Amygdala (tissue), 56 donors: Measurements from ENCODE around the gene SENP1.

ENCODE experiments used
- DNase-seq, 56 donors: peaks; one replicate each; lab custom pipeline; 2025; lab: John Stamatoyannopoulos, UW

Gene SENP1

GRCh38 chr12:48022676-48023385 is 83.0 kb downstream of the SENP1 start:
- DNase-seq = no peak

DNA sequence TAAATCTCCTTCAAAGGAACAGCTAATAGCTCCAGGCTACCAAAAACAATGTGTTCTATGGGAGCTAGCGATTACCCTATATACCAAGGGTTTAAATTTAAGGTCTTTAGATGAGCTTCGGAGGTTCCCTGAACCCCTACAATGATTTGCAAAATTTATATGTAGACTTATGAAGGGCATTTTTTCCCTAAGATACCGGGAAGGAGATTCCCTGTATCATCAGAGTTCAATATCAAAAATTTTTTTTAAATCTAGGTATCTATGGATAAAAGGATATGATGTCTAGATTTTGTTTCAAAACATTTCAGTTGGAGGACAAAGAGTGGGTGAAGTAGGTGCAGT is 83.7 kb downstream of the SENP1 start:
- no peak for DNase-seq

DNA sequence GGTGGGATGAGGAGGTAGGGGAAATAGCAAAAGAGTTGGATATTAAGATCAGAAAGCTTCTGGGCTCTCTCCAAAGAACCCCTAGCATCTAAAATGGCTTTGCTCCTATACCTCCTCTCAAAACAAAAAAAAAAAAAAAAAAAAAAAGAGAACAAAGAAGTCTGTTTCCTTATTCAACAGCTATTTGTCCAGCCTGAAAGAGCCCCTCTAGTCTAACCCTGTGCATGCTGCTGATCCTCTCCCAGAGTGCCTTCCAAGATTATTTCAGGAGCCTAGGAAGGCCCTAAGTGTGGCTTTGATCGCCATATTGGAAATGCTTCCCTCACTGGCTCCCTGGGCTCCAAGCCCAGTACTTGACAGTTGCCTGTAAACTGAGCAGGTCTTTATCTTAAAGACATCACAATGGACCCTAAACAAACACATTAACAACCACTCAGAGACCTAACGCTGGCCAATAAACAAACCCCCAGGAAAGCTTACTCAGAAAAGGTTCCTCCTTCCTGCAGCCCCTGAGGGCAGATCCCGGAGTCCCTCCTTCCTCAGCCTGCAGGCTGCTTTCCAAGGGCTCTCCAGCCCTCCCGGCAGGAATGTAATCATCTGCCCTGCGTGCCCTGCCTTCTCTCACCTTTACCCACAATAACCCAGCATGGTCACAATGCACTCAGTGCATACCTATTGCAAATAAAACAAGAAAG is 84.2 kb downstream of the SENP1 start:
- DNase-seq = no peak

- DNase-seq = no peak
These were observed 86.1 kb downstream of the SENP1 start for GRCh38 chr12:48019639-48020265.

GRCh38 chr12:48018618-48018995 is 87.3 kb downstream of the SENP1 start:
- no peak for DNase-seq

- DNase-seq = no peak
These were observed 87.8 kb downstream of the SENP1 start for GRCh38 chr12:48017921-48018617.

GRCh38 chr12:48017496-48017895 is 88.4 kb downstream of the SENP1 start:
- DNase-seq = peak in 14 of 56 donors; percentile 7 to 55 (median 25)

- no peak for DNase-seq
These were observed 89.4 kb downstream of the SENP1 start for GRCh38 chr12:48016373-48017020.

- no peak for DNase-seq
These were observed 89.9 kb downstream of the SENP1 start for GRCh38 chr12:48015954-48016353.

GRCh38 chr12:48015129-48015528 is 90.8 kb downstream of the SENP1 start:
- DNase-seq = no peak

DNA sequence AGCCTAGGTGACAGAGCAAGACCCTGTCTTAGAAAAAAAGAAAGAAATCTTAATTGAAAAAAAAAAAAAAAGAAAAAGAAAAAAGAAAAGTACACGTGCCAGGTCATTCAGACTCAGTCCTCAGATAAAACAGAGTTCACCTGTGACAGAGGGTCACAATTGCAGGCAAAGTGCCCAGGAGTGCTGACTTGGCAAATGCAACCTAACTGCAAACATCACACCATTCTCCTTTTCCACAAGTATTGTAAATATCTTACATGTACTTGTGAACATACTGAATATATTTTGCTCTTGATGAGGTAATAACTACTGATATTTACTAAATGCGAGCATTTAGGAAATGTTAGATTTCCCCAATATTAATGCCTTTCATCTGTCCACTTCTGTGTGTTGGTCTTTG is 92.6 kb downstream of the SENP1 start:
- DNase-seq = no peak

DNA sequence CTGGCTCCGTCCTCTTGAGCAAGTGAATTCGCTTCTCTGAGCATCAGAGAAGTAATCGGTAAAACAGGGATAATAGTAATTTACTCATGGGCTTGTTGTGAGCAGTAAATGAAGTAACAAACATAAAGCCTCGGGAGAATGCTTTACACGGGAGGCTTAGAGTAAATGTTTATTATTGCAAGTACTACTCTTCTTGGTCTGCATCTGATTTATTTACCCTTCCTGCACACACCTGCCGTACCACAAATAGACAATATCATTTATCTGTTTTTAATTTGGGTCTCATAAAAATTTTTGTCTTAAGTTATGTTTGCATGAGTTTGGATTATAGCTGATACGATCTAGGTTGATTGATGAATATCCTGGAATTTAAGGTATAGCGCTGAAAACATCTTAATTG is 93.8 kb downstream of the SENP1 start:
- no peak for DNase-seq

- no peak for DNase-seq
These were observed 95.4 kb downstream of the SENP1 start for GRCh38 chr12:48010366-48010970.

GRCh38 chr12:48009471-48009870 is 96.4 kb downstream of the SENP1 start:
- DNase-seq = no peak

DNA sequence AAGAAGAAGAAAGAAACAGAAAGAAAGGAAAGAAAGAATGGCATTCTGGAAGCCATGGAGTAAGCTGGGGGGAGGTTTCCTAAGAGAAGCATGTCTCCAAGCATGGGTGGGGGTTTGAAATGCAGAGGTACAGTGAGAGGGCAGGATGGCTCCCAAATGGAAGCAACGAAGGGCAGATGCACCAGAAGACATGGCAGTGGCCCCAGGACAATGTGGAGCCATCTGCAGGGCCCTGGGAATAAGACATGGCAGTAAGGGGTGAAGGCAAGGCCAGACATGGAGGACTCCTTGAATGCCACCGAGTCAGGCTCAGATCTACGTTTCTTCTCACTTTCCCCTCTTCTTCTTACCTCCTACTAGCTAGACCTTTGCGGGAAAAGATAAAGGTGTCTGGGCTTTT is 96.9 kb downstream of the SENP1 start:
- DNase-seq = no peak

DNA sequence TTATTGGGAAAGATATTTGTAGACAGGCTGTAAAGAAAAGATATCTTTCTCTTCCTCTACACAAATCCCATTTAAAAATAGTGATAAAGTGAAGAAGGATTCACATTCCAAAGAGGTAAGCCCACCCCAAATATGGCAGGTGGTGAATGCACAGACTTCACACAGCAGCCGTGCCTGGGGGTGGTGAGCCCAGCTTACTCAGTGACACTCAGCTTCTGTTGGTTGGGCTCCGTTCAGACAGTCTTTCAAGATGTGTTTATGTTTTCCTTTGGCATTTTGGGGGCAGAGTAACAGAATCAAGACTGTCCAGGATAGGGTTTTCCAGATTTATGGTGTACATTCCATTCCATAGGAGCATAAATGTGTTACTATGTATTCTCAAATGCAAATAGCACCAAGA is 97.5 kb downstream of the SENP1 start:
- DNase-seq = no peak

DNA sequence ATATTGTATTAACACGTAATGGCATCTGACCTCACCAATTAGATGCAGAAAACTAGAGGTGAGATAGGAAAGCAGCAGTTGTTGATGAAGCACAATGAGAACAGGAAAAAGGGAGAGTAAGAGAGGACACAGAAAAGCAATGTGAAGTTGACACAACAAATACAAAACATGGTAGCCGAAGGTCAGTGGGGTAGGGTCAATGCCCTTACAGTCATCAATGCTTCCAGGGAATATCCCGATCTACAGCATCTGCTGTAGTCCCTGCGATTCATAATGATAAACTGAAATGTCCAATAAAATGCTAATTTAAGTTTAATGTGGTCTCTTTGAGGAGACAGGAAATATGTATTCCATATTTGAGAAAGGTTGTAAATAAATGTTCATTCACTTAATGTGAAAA is 98.7 kb downstream of the SENP1 start:
- DNase-seq = no peak

DNA sequence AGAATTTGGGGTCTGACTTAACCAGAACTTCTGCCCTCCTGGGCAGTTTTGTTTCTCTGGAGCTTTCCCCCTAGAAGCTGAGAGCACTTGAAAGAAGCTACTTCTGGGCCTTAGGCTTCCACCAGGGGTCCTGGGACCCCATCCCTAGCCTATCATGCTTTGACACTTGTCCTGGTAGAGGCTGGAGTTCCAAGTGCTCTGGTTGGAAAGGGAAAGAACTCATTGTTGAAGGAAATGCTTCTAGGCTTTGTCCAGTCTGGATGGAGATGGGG is 100.2 kb downstream of the SENP1 start:
- DNase-seq = no peak

GRCh38 chr12:48005001-48005749 is 100.7 kb downstream of the SENP1 start:
- DNase-seq = no peak
